K562 (cell line): ENCODE measurements around the gene CCDC85B. TPM values are rescaled to one million over a fixed set of nuclear protein-coding genes. Genes with fewer than 3 reads are reported as not detected.

Experiments used
- EP400 ChIP-seq: fragments of 450-650 bp; IDR thresholded peaks from 2 replicates; pipeline ENCODE4 v1.6.1; 2017; ENCODE audit warnings: antibody characterized with exemption, mild to moderate bottlenecking, moderate library complexity
- IFI16 ChIP-seq: fragments of 250-450 bp; sonication (Bioruptor Pico); IDR thresholded peaks from 2 replicates; pipeline ENCODE4 v2.1.2; 2022; ENCODE audit warnings: mild to moderate bottlenecking, inconsistent platforms
- POLR2G ChIP-seq: fragments of 200-400 bp; formaldehyde crosslinking; IDR thresholded peaks from 2 replicates; pipeline ENCODE4 v1.6.1; 2017; ENCODE audit warnings: low read depth, mild to moderate bottlenecking, antibody characterized with exemption, low read length, moderate library complexity
- SRSF7 ChIP-seq: fragments of 200-400 bp; formaldehyde crosslinking; optimal IDR thresholded peaks from 2 replicates; pipeline ENCODE3; 2017; ENCODE audit warnings: mild to moderate bottlenecking, low read depth, low read length
- ZBTB40 ChIP-seq, 2 experiments: fragments of 450-650 bp in 1 of 2; sonication (generic) in 1 of 2; formaldehyde crosslinking in 1 of 2; IDR thresholded peaks; 2 replicates each; pipeline versions ENCODE4 v1.7.1 to v1.9.0; 2016 to 2022; ENCODE audit warnings: inconsistent platforms in 1 of 2, mild to moderate bottlenecking in 1 of 2, missing genetic modification reagents in 1 of 2
- ZNF184 ChIP-seq: sonication (generic); formaldehyde crosslinking; IDR thresholded peaks from 2 replicates; pipeline ENCODE4 v1.5.0; 2020; ENCODE audit warnings: missing genetic modification reagents
- polyA plus RNA-seq, 8 experiments: library from polyadenylated mRNA; depleted of rRNA in 4 of 8; stranded (reverse) in 5 of 8; unstranded in 3 of 8; fragments of >200 nt; fragmentation: Nextera tagmentation in 2 of 8; fragmentation: Illumina TruSeq in 1 of 8; extraction: Ambion mirVana in 2 of 8; extraction: Trizol in 1 of 8; gene quantifications; 2 replicates each; pipeline versions ENCODE4 v1.2.1 to v1.2.3, GENCODE V29; 2011 to 2014; ENCODE audit warnings: inconsistent platforms in 1 of 8, missing spikeins in 1 of 8
- total RNA-seq, 7 experiments: library from RNA; depleted of rRNA in 6 of 7; stranded (reverse); fragments of >200 nt in 6 of 7; fragmentation: Illumina TruSeq in 2 of 7; extraction: Trizol in 2 of 7; gene quantifications; 2 replicates each; pipeline versions ENCODE4 v1.2.1 to v1.2.3, GENCODE V29; 2011 to 2021; ENCODE audit warnings: low replicate concordance in 1 of 7
- TF ChIP-seq, protein P1 (sequence below): sonication (generic); formaldehyde crosslinking; IDR thresholded peaks from 2 replicates; pipeline ENCODE4 v1.8.0; 2023; ENCODE audit warnings: mild to moderate bottlenecking, missing genetic modification reagents
- TF ChIP-seq, protein P2 (sequence below): fragments of 250-450 bp; sonication (Bioruptor Pico); IDR thresholded peaks from 2 replicates; pipeline ENCODE4 v1.5.0; 2020; ENCODE audit warnings: mild to moderate bottlenecking, borderline replicate concordance
- TF ChIP-seq, protein P3 (sequence below): fragments of 250-450 bp; sonication (Bioruptor Pico); IDR thresholded peaks from 2 replicates; pipeline ENCODE4 v1.8.0; 2021; ENCODE audit warnings: moderate library complexity, mild to moderate bottlenecking, inconsistent platforms
- TF ChIP-seq, protein P4 (sequence below): fragments of 200-400 bp; formaldehyde crosslinking; IDR thresholded peaks from 2 replicates; pipeline ENCODE4 v1.6.1; 2017; ENCODE audit warnings: mild to moderate bottlenecking, low read depth, low read length, moderate library complexity

CCDC85B gene
- total and polyA plus RNA-seq, 9 of the 15 experiments (the other 6 are each of a cell fraction or from before 2014, with no cell fraction given): 0.14 to 138 (median 6.2) TPM

GRCh38 chr11:65860278-65861164 is 30.0 kb upstream of the CCDC85B start, which contains the start of gene MUS81 (continued):
- TF ChIP-seq ZBTB40 (IDR thresholded peaks at IDR 0.05) (peak; percentile 78), ZBTB40 (CRISPR knock-in tag; IDR thresholded peaks at IDR 0.05) (no peak), POLR2G (peak; percentile 95), EP400 (peak; percentile 92), ZNF184 (CRISPR knock-in tag) (no peak), IFI16 (CRISPR knock-in tag) (no peak), SRSF7 (no peak)
- TF ChIP-seq, protein P1, sequence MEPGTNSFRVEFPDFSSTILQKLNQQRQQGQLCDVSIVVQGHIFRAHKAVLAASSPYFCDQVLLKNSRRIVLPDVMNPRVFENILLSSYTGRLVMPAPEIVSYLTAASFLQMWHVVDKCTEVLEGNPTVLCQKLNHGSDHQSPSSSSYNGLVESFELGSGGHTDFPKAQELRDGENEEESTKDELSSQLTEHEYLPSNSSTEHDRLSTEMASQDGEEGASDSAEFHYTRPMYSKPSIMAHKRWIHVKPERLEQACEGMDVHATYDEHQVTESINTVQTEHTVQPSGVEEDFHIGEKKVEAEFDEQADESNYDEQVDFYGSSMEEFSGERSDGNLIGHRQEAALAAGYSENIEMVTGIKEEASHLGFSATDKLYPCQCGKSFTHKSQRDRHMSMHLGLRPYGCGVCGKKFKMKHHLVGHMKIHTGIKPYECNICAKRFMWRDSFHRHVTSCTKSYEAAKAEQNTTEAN (CRISPR knock-in tag): no peak
- TF ChIP-seq, protein P2, sequence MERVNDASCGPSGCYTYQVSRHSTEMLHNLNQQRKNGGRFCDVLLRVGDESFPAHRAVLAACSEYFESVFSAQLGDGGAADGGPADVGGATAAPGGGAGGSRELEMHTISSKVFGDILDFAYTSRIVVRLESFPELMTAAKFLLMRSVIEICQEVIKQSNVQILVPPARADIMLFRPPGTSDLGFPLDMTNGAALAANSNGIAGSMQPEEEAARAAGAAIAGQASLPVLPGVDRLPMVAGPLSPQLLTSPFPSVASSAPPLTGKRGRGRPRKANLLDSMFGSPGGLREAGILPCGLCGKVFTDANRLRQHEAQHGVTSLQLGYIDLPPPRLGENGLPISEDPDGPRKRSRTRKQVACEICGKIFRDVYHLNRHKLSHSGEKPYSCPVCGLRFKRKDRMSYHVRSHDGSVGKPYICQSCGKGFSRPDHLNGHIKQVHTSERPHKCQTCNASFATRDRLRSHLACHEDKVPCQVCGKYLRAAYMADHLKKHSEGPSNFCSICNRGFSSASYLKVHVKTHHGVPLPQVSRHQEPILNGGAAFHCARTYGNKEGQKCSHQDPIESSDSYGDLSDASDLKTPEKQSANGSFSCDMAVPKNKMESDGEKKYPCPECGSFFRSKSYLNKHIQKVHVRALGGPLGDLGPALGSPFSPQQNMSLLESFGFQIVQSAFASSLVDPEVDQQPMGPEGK (CRISPR knock-in tag): no peak
- TF ChIP-seq, protein P3, sequence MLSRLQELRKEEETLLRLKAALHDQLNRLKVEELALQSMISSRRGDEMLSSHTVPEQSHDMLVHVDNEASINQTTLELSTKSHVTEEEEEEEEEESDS (CRISPR knock-in tag): no peak
- TF ChIP-seq, protein P4, sequence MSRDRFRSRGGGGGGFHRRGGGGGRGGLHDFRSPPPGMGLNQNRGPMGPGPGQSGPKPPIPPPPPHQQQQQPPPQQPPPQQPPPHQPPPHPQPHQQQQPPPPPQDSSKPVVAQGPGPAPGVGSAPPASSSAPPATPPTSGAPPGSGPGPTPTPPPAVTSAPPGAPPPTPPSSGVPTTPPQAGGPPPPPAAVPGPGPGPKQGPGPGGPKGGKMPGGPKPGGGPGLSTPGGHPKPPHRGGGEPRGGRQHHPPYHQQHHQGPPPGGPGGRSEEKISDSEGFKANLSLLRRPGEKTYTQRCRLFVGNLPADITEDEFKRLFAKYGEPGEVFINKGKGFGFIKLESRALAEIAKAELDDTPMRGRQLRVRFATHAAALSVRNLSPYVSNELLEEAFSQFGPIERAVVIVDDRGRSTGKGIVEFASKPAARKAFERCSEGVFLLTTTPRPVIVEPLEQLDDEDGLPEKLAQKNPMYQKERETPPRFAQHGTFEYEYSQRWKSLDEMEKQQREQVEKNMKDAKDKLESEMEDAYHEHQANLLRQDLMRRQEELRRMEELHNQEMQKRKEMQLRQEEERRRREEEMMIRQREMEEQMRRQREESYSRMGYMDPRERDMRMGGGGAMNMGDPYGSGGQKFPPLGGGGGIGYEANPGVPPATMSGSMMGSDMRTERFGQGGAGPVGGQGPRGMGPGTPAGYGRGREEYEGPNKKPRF: no peak
